Loucy (cell line): ENCODE measurements around the gene GOLGA6L10.
"Not testable (repeated sequence)": the region's sequence is repeated elsewhere in the genome, so short reads cannot be mapped to it uniquely, and the experiment has no call there.

ENCODE experiments used
- H2AFZ ChIP-seq: fragments of 200-600 bp; sonication (generic); 2 replicates; pipeline ENCODE4 v1.6.0; 2016; ENCODE audit warnings: antibody characterized with exemption, mild to moderate bottlenecking, low read length, moderate library complexity
- H3F3A ChIP-seq: fragments of 200-600 bp; 2 replicates; pipeline ENCODE4 v1.6.0; 2016; ENCODE audit warnings: antibody characterized with exemption, low read depth, mild to moderate bottlenecking
- H3K27me3 ChIP-seq: fragments of 200-600 bp; sonication (generic); 2 replicates; pipeline ENCODE4 v1.6.1; 2014; ENCODE audit warnings: low read length, mild to moderate bottlenecking; ENCODE audit not compliant: insufficient read depth, poor library complexity, severe bottlenecking
- H3K36me3 ChIP-seq: fragments of 200-600 bp; sonication (generic); 2 replicates; pipeline ENCODE4 v1.6.1; 2016; ENCODE audit warnings: low read length; ENCODE audit not compliant: insufficient read depth
- H3K4me1 ChIP-seq: fragments of 200-600 bp; sonication (generic); 2 replicates; pipeline ENCODE4 v1.5.1; 2014; ENCODE audit warnings: low read length, mild to moderate bottlenecking; ENCODE audit not compliant: insufficient read depth, poor library complexity, severe bottlenecking
- H3K4me2 ChIP-seq: fragments of 200-600 bp; sonication (generic); 2 replicates; pipeline ENCODE4 v1.6.0; 2014; ENCODE audit warnings: antibody characterized with exemption, low read length, low read depth, mild to moderate bottlenecking; ENCODE audit not compliant: poor library complexity, severe bottlenecking
- H3K4me3 ChIP-seq: fragments of 200-600 bp; sonication (generic); 2 replicates; pipeline ENCODE4 v1.5.1; 2014; ENCODE audit warnings: low read length, mild to moderate bottlenecking, mixed read lengths; ENCODE audit not compliant: poor library complexity, severe bottlenecking
- H3K79me2 ChIP-seq: fragments of 200-600 bp; sonication (generic); 2 replicates; pipeline ENCODE4 v1.6.1; 2014; ENCODE audit warnings: low read length; ENCODE audit not compliant: insufficient read depth
- H3K9ac ChIP-seq: fragments of 200-600 bp; sonication (generic); 2 replicates; pipeline ENCODE4 v1.6.0; 2014; ENCODE audit warnings: mild to moderate bottlenecking, low read depth, low read length, moderate library complexity; ENCODE audit not compliant: poor library complexity, severe bottlenecking
- H3K9me2 ChIP-seq: fragments of 200-600 bp; sonication (generic); replicated peaks from 2 replicates; pipeline ENCODE4 v1.6.1; 2016; ENCODE audit warnings: low read depth, low read length, mixed read lengths
- H3K9me3 ChIP-seq: fragments of 200-600 bp; sonication (generic); 2 replicates; pipeline ENCODE4 v1.6.1; 2014; ENCODE audit warnings: mild to moderate bottlenecking, antibody characterized with exemption, low read length, low read depth; ENCODE audit not compliant: insufficient read depth
- H4K20me1 ChIP-seq: fragments of 200-600 bp; sonication (generic); 2 replicates; pipeline ENCODE4 v1.6.0; 2014; ENCODE audit warnings: antibody characterized with exemption, low read length, mild to moderate bottlenecking; ENCODE audit not compliant: insufficient read depth, poor library complexity, severe bottlenecking
- EZH2phosphoT487 ChIP-seq: fragments of 200-600 bp; IDR thresholded peaks from 2 replicates; pipeline ENCODE4 v1.6.1; 2018; ENCODE audit warnings: antibody characterized with exemption, mild to moderate bottlenecking, moderate library complexity, borderline replicate concordance
- TF ChIP-seq, protein P1 (sequence below): fragments of 200-600 bp; sonication (generic); conservative IDR thresholded peaks from 2 replicates; pipeline ENCODE4 v1.5.1; 2014; ENCODE audit warnings: mild to moderate bottlenecking, antibody characterized with exemption, low read length

GOLGA6L10 gene

DNA sequence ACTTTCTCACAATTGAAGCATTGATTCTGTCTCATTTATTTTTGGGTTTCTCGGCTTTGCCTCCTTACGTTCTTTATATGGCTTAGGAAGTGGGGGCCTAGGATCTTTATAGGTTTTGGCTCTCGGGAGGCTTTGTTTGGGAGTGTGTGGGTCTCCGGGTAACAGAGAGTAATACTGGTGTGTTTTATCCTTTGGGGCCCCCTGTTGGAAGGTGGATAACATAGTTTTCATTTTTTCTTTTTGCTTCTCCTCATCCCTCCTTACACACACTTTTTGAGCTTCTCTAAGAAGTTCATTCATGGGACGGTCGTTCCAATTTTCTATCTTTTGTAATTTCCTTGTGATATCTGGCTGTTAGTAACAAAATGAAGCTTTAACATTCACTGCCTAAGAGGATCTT, 30.3 kb upstream of the GOLGA6L10 start:
- not testable (repeated sequence) for H3K9me2 ChIP-seq, H3K9ac ChIP-seq, H3K4me3 ChIP-seq, H3F3A ChIP-seq, H3K9me3 ChIP-seq, H3K27me3 ChIP-seq, H3K4me1 ChIP-seq, H3K79me2 ChIP-seq, H3K4me2 ChIP-seq, H4K20me1 ChIP-seq, H2AFZ ChIP-seq, H3K36me3 ChIP-seq
- TF ChIP-seq, protein P1, sequence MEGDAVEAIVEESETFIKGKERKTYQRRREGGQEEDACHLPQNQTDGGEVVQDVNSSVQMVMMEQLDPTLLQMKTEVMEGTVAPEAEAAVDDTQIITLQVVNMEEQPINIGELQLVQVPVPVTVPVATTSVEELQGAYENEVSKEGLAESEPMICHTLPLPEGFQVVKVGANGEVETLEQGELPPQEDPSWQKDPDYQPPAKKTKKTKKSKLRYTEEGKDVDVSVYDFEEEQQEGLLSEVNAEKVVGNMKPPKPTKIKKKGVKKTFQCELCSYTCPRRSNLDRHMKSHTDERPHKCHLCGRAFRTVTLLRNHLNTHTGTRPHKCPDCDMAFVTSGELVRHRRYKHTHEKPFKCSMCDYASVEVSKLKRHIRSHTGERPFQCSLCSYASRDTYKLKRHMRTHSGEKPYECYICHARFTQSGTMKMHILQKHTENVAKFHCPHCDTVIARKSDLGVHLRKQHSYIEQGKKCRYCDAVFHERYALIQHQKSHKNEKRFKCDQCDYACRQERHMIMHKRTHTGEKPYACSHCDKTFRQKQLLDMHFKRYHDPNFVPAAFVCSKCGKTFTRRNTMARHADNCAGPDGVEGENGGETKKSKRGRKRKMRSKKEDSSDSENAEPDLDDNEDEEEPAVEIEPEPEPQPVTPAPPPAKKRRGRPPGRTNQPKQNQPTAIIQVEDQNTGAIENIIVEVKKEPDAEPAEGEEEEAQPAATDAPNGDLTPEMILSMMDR, result peak; percentile 41

DNA sequence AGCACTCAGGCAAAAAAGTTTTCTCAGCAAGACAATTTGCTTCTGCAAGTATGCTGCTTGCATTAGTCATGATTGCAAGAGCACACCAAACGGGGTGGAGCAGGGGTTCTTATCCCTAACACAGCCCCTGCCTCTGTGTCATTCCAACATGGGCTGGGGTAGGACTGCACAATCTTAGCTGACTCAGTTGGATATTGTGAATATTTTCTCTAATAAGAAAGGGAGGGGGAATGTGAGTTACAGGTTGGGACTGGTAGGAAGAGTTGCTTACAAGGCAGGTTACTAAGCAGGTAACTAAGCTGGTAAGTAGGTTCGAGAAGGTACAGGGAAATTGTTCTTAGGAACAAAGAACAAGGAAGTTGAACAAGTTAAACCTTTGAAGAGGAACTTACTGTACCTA, 24.4 kb upstream of the GOLGA6L10 start:
- not testable (repeated sequence) for H4K20me1 ChIP-seq, H3F3A ChIP-seq, H3K27me3 ChIP-seq, H3K9me3 ChIP-seq, H3K79me2 ChIP-seq, H2AFZ ChIP-seq, H3K4me3 ChIP-seq, H3K9me2 ChIP-seq, H3K36me3 ChIP-seq, H3K4me2 ChIP-seq, H3K4me1 ChIP-seq, H3K9ac ChIP-seq

GRCh38 chr15:82371656-82372055, 22.4 kb upstream of the GOLGA6L10 start:
- Histone ChIP-seq H3K4me1 (no peaks in the 10 kb centered on the region), H3K27me3 (no peaks in the 10 kb centered on the region), H3K4me3 (no peak overlapping the region), H3K9me3 (no peaks in the 10 kb centered on the region), H2AFZ (no peak overlapping the region), H3K9me2 (no peaks in the 10 kb centered on the region), H3K9ac (no peak overlapping the region), H3F3A (no peaks in the 10 kb centered on the region), H3K36me3 (no peaks in the 10 kb centered on the region), H3K4me2 (no peak overlapping the region), H3K79me2 (peaks cover 6% of the 10 kb centered on the region; the same call in 1 of the 2 replicates), H4K20me1 (no peaks in the 10 kb centered on the region)
- no peak for TF ChIP-seq EZH2phosphoT487
- TF ChIP-seq, protein P1, result no peak

- not testable (repeated sequence) for H4K20me1 ChIP-seq, H3K9me3 ChIP-seq, H3K9ac ChIP-seq, H3K4me3 ChIP-seq, H3K9me2 ChIP-seq, H3K79me2 ChIP-seq, H3K36me3 ChIP-seq, H3K4me2 ChIP-seq, H2AFZ ChIP-seq, H3K27me3 ChIP-seq, H3K4me1 ChIP-seq, H3F3A ChIP-seq
Observed at GRCh38 chr15:82367790-82368189, 18.5 kb upstream of the GOLGA6L10 start.

- H4K20me1 ChIP-seq, H3K9me3 ChIP-seq: not testable (repeated sequence)
Observed at GRCh38 chr15:82365692-82366323, 16.5 kb upstream of the GOLGA6L10 start.

GRCh38 chr15:82364548-82364947, 15.3 kb upstream of the GOLGA6L10 start:
- not testable (repeated sequence) for H3K36me3 ChIP-seq, H3K4me2 ChIP-seq, H3K9me3 ChIP-seq, H3K9me2 ChIP-seq, H3K9ac ChIP-seq, H3K79me2 ChIP-seq, H3K4me1 ChIP-seq, H4K20me1 ChIP-seq, H3K27me3 ChIP-seq, H3F3A ChIP-seq, H3K4me3 ChIP-seq, H2AFZ ChIP-seq

More at GRCh38 chr15:82365692-82366323, 16.5 kb upstream of the GOLGA6L10 start:
- H2AFZ ChIP-seq, H3K27me3 ChIP-seq, H3K4me3 ChIP-seq, H3K9ac ChIP-seq, H3K79me2 ChIP-seq, H3K9me2 ChIP-seq, H3K36me3 ChIP-seq, H3F3A ChIP-seq, H3K4me1 ChIP-seq, H3K4me2 ChIP-seq: not testable (repeated sequence)
